OCI-LY7 (cell line): ENCODE measurements around the gene POLA1. TPM values are rescaled to one million over a fixed set of nuclear protein-coding genes. Genes with fewer than 3 reads are reported as not detected.

Experiments used
- BruUV-seq: library from RNA; stranded (reverse); fragments of 400-500 nt; replicated peaks from 2 replicates; lab custom pipeline; 2021; lab: Mats Ljungman, UMichigan
- CTCF ChIA-PET: fragments of 300-600 bp; sonication (Branson Sonifier 250); formaldehyde crosslinking; loops from one replicate; lab custom pipeline; 2022; ENCODE audit warnings: antibody characterized with exemption; ENCODE audit not compliant: unreplicated experiment; lab: Charles Lee
- POLR2A ChIA-PET: fragments of 300-600 bp; sonication (Branson Sonifier 250); formaldehyde crosslinking; loops from one replicate; lab custom pipeline; 2022; ENCODE audit warnings: antibody characterized with exemption; lab: Charles Lee
- DNase-seq: peaks from one replicate; pipeline ENCODE4 v3.0.0-alpha.2; 2015; ENCODE audit warnings: low spot score
- H2AFZ ChIP-seq: fragments of 200-600 bp; sonication (generic), shearing (Covaris generic); 2 replicates; pipeline ENCODE4 v1.6.1; 2014; ENCODE audit warnings: mild to moderate bottlenecking, antibody characterized with exemption, low read length, moderate library complexity
- H3K27ac ChIP-seq: fragments of 200-600 bp; sonication (generic); 2 replicates; pipeline ENCODE4 v1.5.1; 2014; ENCODE audit warnings: mixed run types, low read depth, mild to moderate bottlenecking, moderate library complexity, low read length, inconsistent platforms; ENCODE audit not compliant: poor library complexity, severe bottlenecking
- H3K36me3 ChIP-seq: fragments of 200-600 bp; sonication (generic); 2 replicates; pipeline ENCODE4 v1.6.1; 2014; ENCODE audit warnings: mild to moderate bottlenecking, antibody characterized with exemption, low read length, moderate library complexity, mixed read lengths; ENCODE audit not compliant: insufficient read depth
- H3K4me1 ChIP-seq: fragments of 200-600 bp; sonication (generic); 2 replicates; pipeline ENCODE4 v1.5.1; 2014; ENCODE audit warnings: mild to moderate bottlenecking, low read length; ENCODE audit not compliant: insufficient read depth, poor library complexity, severe bottlenecking
- H3K4me2 ChIP-seq: fragments of 200-600 bp; sonication (generic); 2 replicates; pipeline ENCODE4 v1.6.1; 2014; ENCODE audit warnings: mild to moderate bottlenecking, low read length
- H3K4me3 ChIP-seq: fragments of 200-600 bp; sonication (generic); 2 replicates; pipeline ENCODE4 v1.5.1; 2014; ENCODE audit warnings: mild to moderate bottlenecking, low read depth, low read length; ENCODE audit not compliant: poor library complexity, severe bottlenecking
- H3K79me2 ChIP-seq: fragments of 200-600 bp; sonication (generic); 2 replicates; pipeline ENCODE4 v1.6.1; 2016; ENCODE audit warnings: low read depth, mild to moderate bottlenecking, low read length, moderate library complexity, mixed read lengths; ENCODE audit not compliant: insufficient read depth
- H3K9me2 ChIP-seq: fragments of 200-600 bp; sonication (generic); 2 replicates; pipeline ENCODE4 v1.6.1; 2016; ENCODE audit warnings: mild to moderate bottlenecking, low read length, mixed read lengths; ENCODE audit not compliant: insufficient read depth
- H3K9me3 ChIP-seq: fragments of 200-600 bp; sonication (generic); 2 replicates; pipeline ENCODE4 v1.6.1; 2014; ENCODE audit warnings: mild to moderate bottlenecking, mixed run types, low read length, mixed read lengths
- H4K20me1 ChIP-seq: fragments of 200-600 bp; sonication (generic); 2 replicates; pipeline ENCODE4 v1.6.1; 2014; ENCODE audit warnings: mild to moderate bottlenecking, antibody characterized with exemption, low read length, moderate library complexity, mixed read lengths; ENCODE audit not compliant: insufficient read depth
- EZH2phosphoT487 ChIP-seq: fragments of 200-600 bp; sonication (generic); IDR thresholded peaks from 2 replicates; pipeline ENCODE4 v1.6.1; 2018; ENCODE audit warnings: low read depth, borderline replicate concordance, mild to moderate bottlenecking, mixed run types, antibody characterized with exemption, low read length, moderate library complexity, mixed read lengths
- intact Hi-C: fragments of 100-400 bp; cut with micrococcal nuclease; formaldehyde crosslinking; loops from one replicate; pipeline ENCODE4 v1.10.0; 2022; ENCODE audit not compliant: unreplicated experiment
- total RNA-seq, 2 experiments: library from RNA; depleted of rRNA in 1 of 2; stranded (reverse); fragments of >200 nt in 1 of 2; shearing (Covaris generic) in 1 of 2; gene quantifications; 2 replicates each; pipeline ENCODE4 v1.2.3, GENCODE V29; 2014 to 2022
- TF ChIP-seq, protein P1 (sequence below): fragments of 200-600 bp; sonication (generic); conservative IDR thresholded peaks from 2 replicates; pipeline ENCODE4 v1.5.1; 2014; ENCODE audit warnings: mild to moderate bottlenecking, antibody characterized with exemption, low read length, moderate library complexity, mixed read lengths

POLA1 gene
- total RNA-seq, 2 experiments from 2014 or later: 58.0 to 65.1 TPM

DNA sequence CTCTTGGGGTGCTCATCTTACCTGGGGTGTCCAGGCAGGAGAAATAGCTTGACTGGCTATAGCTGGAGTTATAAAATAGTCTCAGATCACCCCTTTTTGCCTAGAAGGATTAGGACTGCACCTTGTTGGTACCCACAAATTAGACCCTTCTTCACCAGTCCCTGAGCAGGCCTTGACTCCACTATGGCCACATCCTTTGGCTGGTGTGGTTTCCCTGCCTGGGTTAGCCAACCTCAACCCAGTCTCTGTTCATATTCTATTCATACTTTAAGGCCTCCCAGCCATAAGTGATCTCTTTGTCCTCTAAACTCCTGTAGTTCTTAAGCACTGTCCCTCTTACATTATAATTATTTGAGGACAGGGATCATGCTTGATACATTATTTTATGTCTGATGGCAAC lies 252.7 kb downstream of the POLA1 start:
- DNase-seq: no peak
- TF ChIP-seq, protein P1, sequence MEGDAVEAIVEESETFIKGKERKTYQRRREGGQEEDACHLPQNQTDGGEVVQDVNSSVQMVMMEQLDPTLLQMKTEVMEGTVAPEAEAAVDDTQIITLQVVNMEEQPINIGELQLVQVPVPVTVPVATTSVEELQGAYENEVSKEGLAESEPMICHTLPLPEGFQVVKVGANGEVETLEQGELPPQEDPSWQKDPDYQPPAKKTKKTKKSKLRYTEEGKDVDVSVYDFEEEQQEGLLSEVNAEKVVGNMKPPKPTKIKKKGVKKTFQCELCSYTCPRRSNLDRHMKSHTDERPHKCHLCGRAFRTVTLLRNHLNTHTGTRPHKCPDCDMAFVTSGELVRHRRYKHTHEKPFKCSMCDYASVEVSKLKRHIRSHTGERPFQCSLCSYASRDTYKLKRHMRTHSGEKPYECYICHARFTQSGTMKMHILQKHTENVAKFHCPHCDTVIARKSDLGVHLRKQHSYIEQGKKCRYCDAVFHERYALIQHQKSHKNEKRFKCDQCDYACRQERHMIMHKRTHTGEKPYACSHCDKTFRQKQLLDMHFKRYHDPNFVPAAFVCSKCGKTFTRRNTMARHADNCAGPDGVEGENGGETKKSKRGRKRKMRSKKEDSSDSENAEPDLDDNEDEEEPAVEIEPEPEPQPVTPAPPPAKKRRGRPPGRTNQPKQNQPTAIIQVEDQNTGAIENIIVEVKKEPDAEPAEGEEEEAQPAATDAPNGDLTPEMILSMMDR: no peak
- no peak for TF ChIP-seq EZH2phosphoT487
- Histone ChIP-seq H2AFZ (no peak overlapping the region), H3K4me3 (no peak overlapping the region), H3K79me2 (no peaks in the 10 kb centered on the region), H3K9me2 (no peaks in the 10 kb centered on the region), H3K4me2 (no peak overlapping the region), H3K4me1 (no peaks in the 10 kb centered on the region), H4K20me1 (no peaks in the 10 kb centered on the region), H3K9me3 (no peaks in the 10 kb centered on the region), H3K36me3 (peaks cover 8% of the 10 kb centered on the region), H3K27ac (no peak overlapping the region)
- no TSS peak for BruUV-seq
- intact Hi-C loops: no loop called here
- CTCF ChIA-PET: no interaction called here
- POLR2A ChIA-PET: interaction anchor here (0.6 kb wide), 1 partner anchor 15 kb away, joined by 3 read pairs; no protein-coding TSS in a partner anchor

DNA sequence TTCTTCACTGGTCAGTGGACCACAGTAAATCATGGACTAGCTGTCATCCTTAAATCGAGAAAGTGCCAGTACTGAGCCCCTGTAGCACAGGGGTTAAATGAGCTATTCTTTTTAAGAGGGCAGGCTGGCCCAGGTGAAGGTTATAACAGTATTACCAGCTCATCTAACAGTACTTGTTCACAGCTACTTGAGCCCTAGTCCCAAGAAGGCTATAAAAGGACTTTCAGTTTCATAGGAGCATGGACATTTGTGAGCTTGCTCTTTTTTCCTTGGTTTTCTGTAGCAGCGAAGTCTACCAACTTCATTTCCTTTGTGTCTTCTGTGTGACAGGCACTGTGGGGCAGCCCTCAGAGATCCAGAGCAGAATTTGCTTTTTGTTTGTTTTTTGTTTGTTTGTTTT lies 261.0 kb downstream of the POLA1 start:
- Histone ChIP-seq H3K79me2 (no peaks in the 10 kb centered on the region), H3K4me1 (no peaks in the 10 kb centered on the region), H2AFZ (no peak overlapping the region), H4K20me1 (no peaks in the 10 kb centered on the region), H3K4me2 (no peak overlapping the region), H3K27ac (no peak overlapping the region), H3K4me3 (no peak overlapping the region), H3K9me2 (no peaks in the 10 kb centered on the region), H3K36me3 (no peaks in the 10 kb centered on the region), H3K9me3 (no peaks in the 10 kb centered on the region)
- TF ChIP-seq, protein P1: no peak
- TF ChIP-seq EZH2phosphoT487: no peak
- CTCF ChIA-PET: no interaction called here
- intact Hi-C loops: no loop called here
- no peak for DNase-seq
- POLR2A ChIA-PET: no interaction called here
- no TSS peak for BruUV-seq

DNA sequence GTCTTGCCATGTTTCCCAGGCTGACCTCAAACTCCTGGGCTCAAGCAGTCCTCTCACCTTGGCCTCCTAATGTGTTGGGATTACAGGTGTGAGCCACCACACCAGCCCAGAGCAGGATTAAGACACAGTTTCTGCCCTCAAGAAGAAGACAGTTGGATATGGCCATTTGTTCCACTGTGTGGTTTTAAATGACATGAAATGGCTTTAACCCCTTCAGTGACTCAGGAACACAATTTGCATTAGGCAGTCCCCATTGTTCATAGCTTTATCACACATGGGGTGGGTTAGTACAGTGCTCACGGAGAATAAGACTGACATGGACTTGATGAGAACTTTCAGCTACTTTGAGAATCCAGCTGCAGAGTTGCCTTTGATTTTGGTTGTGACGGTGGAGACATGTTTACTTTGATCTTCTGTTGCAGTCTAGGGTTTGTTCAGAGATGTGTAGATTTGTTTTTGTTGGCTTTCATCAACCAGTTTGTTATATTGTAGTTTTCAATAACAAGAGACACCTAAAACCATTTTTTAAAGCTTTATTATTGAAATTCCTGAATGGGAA lies 261.7 kb downstream of the POLA1 start:
- Histone ChIP-seq H3K9me3 (no peaks in the 10 kb centered on the region), H3K27ac (no peak overlapping the region), H3K9me2 (no peaks in the 10 kb centered on the region), H3K79me2 (no peaks in the 10 kb centered on the region), H4K20me1 (no peaks in the 10 kb centered on the region), H3K4me2 (no peak overlapping the region), H3K4me3 (no peak overlapping the region), H3K36me3 (no peaks in the 10 kb centered on the region), H3K4me1 (no peaks in the 10 kb centered on the region), H2AFZ (no peak overlapping the region)
- no peak for TF ChIP-seq EZH2phosphoT487
- TF ChIP-seq, protein P1: no peak
- no TSS peak for BruUV-seq
- intact Hi-C loops: no loop called here
- CTCF ChIA-PET: no interaction called here
- DNase-seq: no peak
- POLR2A ChIA-PET: no interaction called here
